Neural cell (in vitro differentiated cells): ENCODE measurements around the gene TMEM44.

Source experiments
- CTCF ChIP-seq: fragments of 450-650 bp; IDR thresholded peaks from 2 replicates; pipeline ENCODE4 v1.5.1; 2014; ENCODE audit warnings: antibody characterized with exemption, mild to moderate bottlenecking, moderate library complexity; ENCODE audit not compliant: poor library complexity, severe bottlenecking
- EP300 ChIP-seq: fragments of 450-650 bp; conservative IDR thresholded peaks from 2 replicates; pipeline ENCODE4 v1.6.1; 2014; ENCODE audit warnings: antibody characterized with exemption, mild to moderate bottlenecking, moderate library complexity; ENCODE audit not compliant: poor library complexity, severe bottlenecking
- EZH2 ChIP-seq: fragments of 200-600, 300-800 bp; shearing (Covaris generic), sonication (generic); IDR thresholded peaks from 2 replicates; pipeline ENCODE4 v1.6.1; 2014; ENCODE audit warnings: antibody characterized with exemption, low read length, borderline replicate concordance, mild to moderate bottlenecking; ENCODE audit not compliant: insufficient read depth, poor library complexity, severe bottlenecking
- POLR2AphosphoS5 ChIP-seq: IDR thresholded peaks from 2 replicates; pipeline ENCODE4 v1.6.1; 2012
- RAD21 ChIP-seq: fragments of 450-650 bp; conservative IDR thresholded peaks from 2 replicates; pipeline ENCODE4 v1.6.1; 2014; ENCODE audit warnings: antibody characterized with exemption, mild to moderate bottlenecking, moderate library complexity
- REST ChIP-seq: IDR thresholded peaks from 2 replicates; pipeline ENCODE4 v1.6.1; 2012; ENCODE audit warnings: borderline replicate concordance

GRCh38 chr3:194664857-194665256, 31.6 kb upstream of the TMEM44 start:
- no peak for TF ChIP-seq EP300
- TF ChIP-seq EZH2 = no peak
- no peak for TF ChIP-seq CTCF
- no peak for TF ChIP-seq RAD21
- no peak for TF ChIP-seq POLR2AphosphoS5
- TF ChIP-seq REST = no peak
